HEK293T (cell line): ENCODE measurements around the gene TESK2.

Source experiments
- ELF4 ChIP-seq: fragments of 450-650 bp; IDR thresholded peaks from 2 replicates; pipeline ENCODE4 v1.6.1; 2017; ENCODE audit warnings: antibody characterized with exemption
- SP1 ChIP-seq: fragments of 450-650 bp; IDR thresholded peaks from 2 replicates; pipeline ENCODE4 v1.6.1; 2017

- TF ChIP-seq ELF4, result no peak
- no peak for TF ChIP-seq SP1
Observed at GRCh38 chr1:45507893-45508292, 16.9 kb upstream of the TESK2 start.
